H1 (cell line): Measurements from ENCODE around the gene LARP4. TPM values are rescaled to one million over a fixed set of nuclear protein-coding genes. Genes with fewer than 3 reads are reported as not detected.

Experiments
- CTCF ChIA-PET: fragments of 300-600 bp; sonication (Branson Sonifier 250); formaldehyde crosslinking; loops from one replicate; lab custom pipeline; 2021; ENCODE audit not compliant: partially characterized antibody; lab: Charles Lee
- POLR2A ChIA-PET: fragments of 300-600 bp; sonication (Branson Sonifier 250); formaldehyde crosslinking; loops from one replicate; lab custom pipeline; 2021; ENCODE audit warnings: inconsistent platforms; ENCODE audit not compliant: partially characterized antibody; lab: Charles Lee
- DNase-seq, 2 experiments: peaks; one replicate each; pipeline versions ENCODE4 v3.0.0 to v3.0.0-alpha.2; 2010 to 2022; ENCODE audit warnings: low spot score in 2 of 2, low read depth in 1 of 2, mixed read lengths in 1 of 2
- FAIRE-seq: peaks from 2 replicates; lab custom pipeline; 2011; peaks lifted over from hg19 to GRCh38; lab: Jason Lieb, UNC
- H2AFZ ChIP-seq: 2 replicates; pipeline ENCODE4 v1.8.1; 2012; ENCODE audit warnings: low read length, inconsistent platforms
- H2AK5ac ChIP-seq: 2 replicates; pipeline ENCODE4 v1.6.1; 2013; ENCODE audit warnings: low read depth, low read length
- H2BK120ac ChIP-seq: replicated peaks from 2 replicates; pipeline ENCODE3; 2013; ENCODE audit warnings: low read depth, low read length, inconsistent platforms
- H2BK12ac ChIP-seq: 2 replicates; pipeline ENCODE4 v1.6.1; 2013; ENCODE audit warnings: low read depth, low read length
- H2BK15ac ChIP-seq: 2 replicates; pipeline ENCODE4 v1.6.1; 2013; ENCODE audit warnings: low read length
- H2BK20ac ChIP-seq: 2 replicates; pipeline ENCODE4 v1.6.1; 2013; ENCODE audit warnings: low read length
- H2BK5ac ChIP-seq: 2 replicates; pipeline ENCODE4 v1.6.1; 2013; ENCODE audit warnings: low read depth, low read length
- H3K14ac ChIP-seq: 2 replicates; pipeline ENCODE4 v1.6.1; 2013; ENCODE audit warnings: inconsistent platforms; ENCODE audit not compliant: insufficient read length
- H3K18ac ChIP-seq: 2 replicates; pipeline ENCODE4 v1.6.1; 2013; ENCODE audit warnings: low read length; ENCODE audit errors: extremely low read depth
- H3K23ac ChIP-seq: 2 replicates; pipeline ENCODE4 v1.6.1; 2013; ENCODE audit warnings: inconsistent platforms; ENCODE audit not compliant: insufficient read length
- H3K23me2 ChIP-seq: 2 replicates; pipeline ENCODE4 v1.6.1; 2013; ENCODE audit warnings: low read depth, low read length
- H3K27ac ChIP-seq: 2 replicates; pipeline ENCODE4 v1.6.1; 2011; ENCODE audit warnings: low read depth, low read length, inconsistent platforms
- H3K27me3 ChIP-seq, 4 experiments: replicated peaks in 1 of 4; 1 replicate in 1 of 4; 2 replicates in 3 of 4; pipeline versions ENCODE4 v1.6.1 to v1.8.1; 2011 to 2013; ENCODE audit warnings: low read length in 3 of 4, mild to moderate bottlenecking in 3 of 4, inconsistent platforms in 2 of 4, mixed read lengths in 2 of 4, moderate library complexity in 1 of 4; ENCODE audit not compliant: control insufficient read depth in 3 of 4, insufficient read depth in 3 of 4; ENCODE audit errors: extremely low read depth in 1 of 4
- H3K36me3 ChIP-seq, 4 experiments: 2 replicates each; pipeline versions ENCODE4 v1.6.1 to v1.8.1; 2011 to 2013; ENCODE audit warnings: mild to moderate bottlenecking in 4 of 4, low read length in 3 of 4, moderate library complexity in 2 of 4, control low read depth in 1 of 4, inconsistent platforms in 1 of 4; ENCODE audit not compliant: insufficient read depth in 4 of 4, control insufficient read depth in 2 of 4
- H3K4ac ChIP-seq: replicated peaks from 2 replicates; pipeline ENCODE3; 2013; ENCODE audit warnings: low read length, low read depth, mixed read lengths, inconsistent platforms; ENCODE audit not compliant: insufficient read length
- H3K4me1 ChIP-seq, 4 experiments: replicated peaks in 1 of 4; 1 replicate in 1 of 4; 2 replicates in 3 of 4; pipeline versions ENCODE4 v1.6.1 to v1.8.1; 2011 to 2013; ENCODE audit warnings: low read length in 3 of 4, inconsistent platforms in 2 of 4, mixed read lengths in 1 of 4; ENCODE audit not compliant: insufficient read depth in 4 of 4, control insufficient read depth in 3 of 4
- H3K4me2 ChIP-seq, 2 experiments: 2 replicates each; pipeline versions ENCODE4 v1.6.1 to v1.8.1; 2011 to 2013; ENCODE audit warnings: low read depth in 2 of 2, low read length in 2 of 2, control low read depth in 1 of 2, inconsistent platforms in 1 of 2, mild to moderate bottlenecking in 1 of 2; ENCODE audit not compliant: insufficient read depth in 1 of 2
- H3K4me3 ChIP-seq, 4 experiments: fragments of 200-600, 300-600 bp in 1 of 4; sonication (generic), shearing (Covaris generic), sonication (Bioruptor Twin) in 1 of 4; 2 replicates each; pipeline versions ENCODE4 v1.5.1 to v1.8.1; 2011 to 2016; ENCODE audit warnings: low read length in 4 of 4, low read depth in 3 of 4, control low read depth in 2 of 4, inconsistent platforms in 2 of 4, mild to moderate bottlenecking in 2 of 4, mixed read lengths in 1 of 4, moderate library complexity in 1 of 4; ENCODE audit not compliant: insufficient read depth in 2 of 4; ENCODE audit errors: extremely low read depth in 1 of 4
- H3K56ac ChIP-seq: replicated peaks from 2 replicates; pipeline ENCODE3; 2013; ENCODE audit warnings: low read depth, mild to moderate bottlenecking, mixed read lengths, low read length, inconsistent platforms; ENCODE audit not compliant: insufficient read length
- H3K79me1 ChIP-seq: 2 replicates; pipeline ENCODE4 v1.6.1; 2013; ENCODE audit warnings: low read depth, low read length, control low read depth
- H3K79me2 ChIP-seq, 2 experiments: 2 replicates each; pipeline versions ENCODE4 v1.6.1 to v1.8.1; 2012 to 2013; ENCODE audit warnings: low read length in 2 of 2, mild to moderate bottlenecking in 2 of 2, inconsistent platforms in 1 of 2; ENCODE audit not compliant: insufficient read depth in 2 of 2, control insufficient read depth in 1 of 2
- H3K9ac ChIP-seq, 4 experiments: replicated peaks in 1 of 4; 1 replicate in 1 of 4; 2 replicates in 3 of 4; pipeline versions ENCODE4 v1.6.1 to v1.8.1; 2011 to 2013; ENCODE audit warnings: low read depth in 3 of 4, low read length in 3 of 4, control low read depth in 2 of 4, mild to moderate bottlenecking in 2 of 4, moderate library complexity in 2 of 4, inconsistent platforms in 1 of 4; ENCODE audit errors: extremely low read depth in 1 of 4
- H3K9me3 ChIP-seq, 2 experiments: 2 replicates each; pipeline versions ENCODE4 v1.6.1 to v1.8.1; 2012 to 2013; ENCODE audit warnings: mild to moderate bottlenecking in 2 of 2, moderate library complexity in 2 of 2, control low read depth in 1 of 2, inconsistent platforms in 1 of 2, low read depth in 1 of 2, low read length in 1 of 2, mixed read lengths in 1 of 2; ENCODE audit not compliant: insufficient read depth in 2 of 2
- H4K20me1 ChIP-seq, 2 experiments: replicated peaks in 1 of 2; 2 replicates each; pipeline versions ENCODE3 to v1.8.1; 2011 to 2013; ENCODE audit warnings: inconsistent platforms in 2 of 2, low read length in 2 of 2, mild to moderate bottlenecking in 1 of 2; ENCODE audit not compliant: insufficient read depth in 2 of 2, control insufficient read depth in 1 of 2
- H4K5ac ChIP-seq: 2 replicates; pipeline ENCODE4 v1.6.1; 2013; ENCODE audit warnings: low read length, low read depth, mixed read lengths, inconsistent platforms; ENCODE audit not compliant: insufficient read length
- H4K8ac ChIP-seq: 2 replicates; pipeline ENCODE4 v1.8.0; 2013; ENCODE audit warnings: mild to moderate bottlenecking, moderate library complexity, low read length, inconsistent platforms; ENCODE audit not compliant: insufficient read depth; ENCODE audit errors: extremely low read depth
- H4K91ac ChIP-seq: replicated peaks from 2 replicates; pipeline ENCODE3; 2013; ENCODE audit warnings: low read length, mixed read lengths, inconsistent platforms; ENCODE audit not compliant: insufficient read length
- EGR1 ChIP-seq: IDR thresholded peaks from 2 replicates; pipeline ENCODE4 v1.6.1; 2011; ENCODE audit warnings: low read depth, low read length, borderline replicate concordance
- GTF2F1 ChIP-seq: IDR thresholded peaks from 2 replicates; pipeline ENCODE4 v1.6.1; 2012; ENCODE audit warnings: low read depth, low read length, improper control_type of control experiment, borderline replicate concordance
- MAFK ChIP-seq: IDR thresholded peaks from 2 replicates; pipeline ENCODE4 v1.6.1; 2012; ENCODE audit warnings: low read depth, mild to moderate bottlenecking, improper control_type of control experiment, low read length
- ZNF274 ChIP-seq: IDR thresholded peaks from 2 replicates; pipeline ENCODE4 v1.7.0; 2012; ENCODE audit warnings: low read length, borderline replicate concordance; ENCODE audit errors: extremely low read depth
- WGBS, 2 experiments: shearing (Covaris generic) in 1 of 2; methylation state at CpG; one replicate each; pipeline versions ENCODE4 v1.1.6 to v1.1.7; 2013 to 2015; ENCODE audit warnings: low lambda C conversion rate in 2 of 2, mixed read lengths in 2 of 2, inconsistent platforms in 1 of 2, low coverage in 1 of 2, missing lambda C conversion rate in 1 of 2; ENCODE audit not compliant: insufficient replicate concordance in 2 of 2, insufficient coverage in 1 of 2, insufficient read length in 1 of 2; ENCODE audit errors: extremely low coverage in 1 of 2, missing lambda C conversion rate in 1 of 2; 5-methylcytosine and 5-hydroxymethylcytosine counted together
- polyA plus RNA-seq, 7 experiments: library from polyadenylated mRNA; depleted of rRNA in 3 of 7; stranded (reverse) in 5 of 7; unstranded in 2 of 7; fragments of >200 nt in 5 of 7; fragments of 200-250 nt in 2 of 7; gene quantifications; 1 replicate in 5 of 7; 2 replicates in 1 of 7; 4 replicates in 1 of 7; pipeline versions ENCODE4 v1.2.1 to v1.2.3, GENCODE V29; 2011 to 2013; ENCODE audit warnings: missing spikeins in 2 of 7, mixed read lengths in 2 of 7
- total RNA-seq: library from RNA; stranded (reverse); fragmentation: NEBNext Ultra II Directional; extraction: Animal tissue kit (Norgen Biotek cat#: 25700); gene quantifications from 2 replicates; pipeline ENCODE4 v1.2.1, GENCODE V29; 2021

The LARP4 gene
- total and polyA plus RNA-seq, 2 of the 8 experiments (the other 6 are each of a cell fraction or from before 2014, with no cell fraction given), result 12.8 to 93.9 TPM

DNA sequence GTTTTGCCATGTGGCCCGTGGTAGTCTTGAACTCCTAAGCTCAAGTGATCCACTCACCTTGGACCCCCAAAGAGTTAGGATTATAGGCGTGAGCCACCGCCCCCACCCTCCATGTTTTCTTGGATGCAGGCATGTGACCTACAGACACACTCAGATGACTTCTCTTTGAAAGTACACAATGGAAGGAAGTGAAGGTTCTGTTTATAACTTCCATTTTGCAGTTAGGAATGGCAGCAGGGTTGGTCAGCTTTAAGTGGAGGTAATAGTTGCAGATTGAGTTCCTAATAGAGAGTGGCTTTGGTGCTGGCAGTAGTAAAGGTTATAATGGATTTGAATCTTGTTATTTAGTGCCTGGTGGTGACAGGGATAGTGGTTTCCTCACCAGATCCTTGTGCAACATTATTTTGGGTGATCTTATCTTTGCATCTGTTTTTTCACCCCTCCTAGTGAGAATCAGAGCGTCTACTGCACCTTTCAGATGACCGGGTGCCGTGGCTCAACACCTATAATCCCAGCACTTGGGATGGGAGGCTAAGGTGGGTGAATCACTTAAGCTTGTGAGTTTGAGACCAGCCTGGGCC, 15.3 kb downstream of the LARP4 start:
- Histone ChIP-seq H3K56ac (no peak overlapping the region), H2BK5ac (no peak overlapping the region), H3K9me3 (no peaks in the 10 kb centered on the region), H3K18ac (no peak overlapping the region), H3K23ac (no peak overlapping the region), H3K79me1 (peaks cover 17% of the 10 kb centered on the region), H3K4me3 (no peak overlapping the region), H2AK5ac (no peak overlapping the region), H2BK15ac (no peak overlapping the region), H2BK20ac (no peak overlapping the region), H3K4me2 (no peak overlapping the region), H3K14ac (no peak overlapping the region), H4K20me1 (peaks cover 12 to 21% of the 10 kb centered on the region in 2 experiments), H3K27me3 (no peaks in the 10 kb centered on the region), H4K8ac (no peak overlapping the region), H3K79me2 (peaks cover 25 to 97% of the 10 kb centered on the region in 2 experiments), H2AFZ (no peak overlapping the region), H4K5ac (no peak overlapping the region), H3K27ac (no peak overlapping the region), H2BK120ac (no peak overlapping the region), H3K23me2 (no peaks in the 10 kb centered on the region), H3K4ac (no peak overlapping the region), H2BK12ac (no peak overlapping the region), H3K9ac (no peak overlapping the region), H4K91ac (no peak overlapping the region), H3K4me1 (no peaks in the 10 kb centered on the region; a peak in 1 of 7 replicates), H3K36me3 (peaks cover 0 to 12% (median 2%) of the 10 kb centered on the region in 4 experiments; a peak in 3 of 8 replicates)
- POLR2A ChIA-PET, result interaction anchor here (0.8 to 1.4 kb wide), 2 partner anchors 11 to 15 kb away, joined by 4 to 5 read pairs; partner anchors contain the start of gene LARP4
- FAIRE-seq (no peak), DNase-seq (no peak)
- TF ChIP-seq GTF2F1 (no peak), MAFK (no peak), EGR1 (no peak), ZNF274 (no peak)
- 96% methylated on average over 5 of the region's 6 CpGs; no CpG with 5 or more reads in 1 of the 2 experiments for WGBS, 2 experiments
- CTCF ChIA-PET, result interaction anchor here (1.2 kb wide), 1 partner anchor 9 kb away, joined by 5 read pairs; no protein-coding TSS in a partner anchor
